Measurements from ENCODE around the gene KRT7. TPM values are rescaled to one million over a fixed set of nuclear protein-coding genes. Genes with fewer than 3 reads are reported as not detected.
A peak's percentile ranks its signal among the peaks of the same experiment; 100 is the strongest.

Gene KRT7
- total RNA-seq, 2 donors from 2014 or later, result 24.1 to 105 TPM

- TF ChIP-seq, protein P1, sequence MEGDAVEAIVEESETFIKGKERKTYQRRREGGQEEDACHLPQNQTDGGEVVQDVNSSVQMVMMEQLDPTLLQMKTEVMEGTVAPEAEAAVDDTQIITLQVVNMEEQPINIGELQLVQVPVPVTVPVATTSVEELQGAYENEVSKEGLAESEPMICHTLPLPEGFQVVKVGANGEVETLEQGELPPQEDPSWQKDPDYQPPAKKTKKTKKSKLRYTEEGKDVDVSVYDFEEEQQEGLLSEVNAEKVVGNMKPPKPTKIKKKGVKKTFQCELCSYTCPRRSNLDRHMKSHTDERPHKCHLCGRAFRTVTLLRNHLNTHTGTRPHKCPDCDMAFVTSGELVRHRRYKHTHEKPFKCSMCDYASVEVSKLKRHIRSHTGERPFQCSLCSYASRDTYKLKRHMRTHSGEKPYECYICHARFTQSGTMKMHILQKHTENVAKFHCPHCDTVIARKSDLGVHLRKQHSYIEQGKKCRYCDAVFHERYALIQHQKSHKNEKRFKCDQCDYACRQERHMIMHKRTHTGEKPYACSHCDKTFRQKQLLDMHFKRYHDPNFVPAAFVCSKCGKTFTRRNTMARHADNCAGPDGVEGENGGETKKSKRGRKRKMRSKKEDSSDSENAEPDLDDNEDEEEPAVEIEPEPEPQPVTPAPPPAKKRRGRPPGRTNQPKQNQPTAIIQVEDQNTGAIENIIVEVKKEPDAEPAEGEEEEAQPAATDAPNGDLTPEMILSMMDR (IDR thresholded peaks at IDR 0.05), result peak; percentile 10
- Histone ChIP-seq H3K27ac (no peak overlapping the region), H3K4me3 (peak overlapping the region; percentile 62), H3K36me3 (no peaks in the 10 kb centered on the region), H3K4me1 (ENCODE audit: control insufficient read depth in 1 of 2, low read depth in 2 of 2) (peaks cover 4 to 8% of the 10 kb centered on the region in 2 donors), H3K27me3 (replicated peaks; ENCODE audit: insufficient read depth) (no peaks in the 10 kb centered on the region), H3K9me3 (no peaks in the 10 kb centered on the region)
- DNase-seq (ENCODE audit: low spot score) (no peak), ATAC-seq (ENCODE audit: insufficient number of reproducible peaks, low FRiP score, low read depth) (no peak)
These were observed 25.4 kb downstream of the KRT7 start for GRCh38 chr12:52258335-52258901.

DNA sequence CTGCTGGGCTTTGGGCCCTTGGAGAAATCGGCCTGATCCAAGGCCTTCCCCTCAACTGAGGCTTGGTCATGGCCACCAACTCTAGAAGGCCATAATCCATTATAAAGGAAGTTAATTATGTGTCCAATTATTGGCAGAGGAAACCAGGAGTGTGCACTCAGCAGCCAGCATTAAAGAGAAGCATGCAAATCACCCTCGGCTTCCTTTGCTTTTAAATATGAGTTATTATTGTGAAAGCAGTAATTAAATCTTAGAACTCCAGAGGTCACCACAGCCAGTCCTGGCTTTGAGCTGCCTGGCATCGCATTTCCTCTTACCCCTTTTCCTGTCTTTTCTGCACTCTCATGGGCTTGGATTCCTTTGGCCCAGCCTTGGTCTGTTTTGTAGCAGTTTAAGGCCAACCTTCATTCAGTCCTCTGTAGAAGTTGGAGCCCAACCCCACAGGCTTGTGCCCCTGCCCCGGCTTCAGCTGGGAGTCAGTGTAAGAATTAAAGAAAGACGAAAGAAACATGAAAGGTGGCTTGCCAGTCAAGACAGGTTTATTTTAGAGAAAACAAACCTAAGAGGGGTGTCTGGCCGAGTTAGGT, 26.7 kb downstream of the KRT7 start:
- DNase-seq (ENCODE audit: low spot score) (no peak), ATAC-seq (ENCODE audit: insufficient number of reproducible peaks, low FRiP score, low read depth) (no peak)
- Histone ChIP-seq H3K4me1 (ENCODE audit: control insufficient read depth in 1 of 2, low read depth in 2 of 2) (peaks cover 4 to 8% of the 10 kb centered on the region in 2 donors), H3K9me3 (no peaks in the 10 kb centered on the region), H3K27ac (peak overlapping the region; percentile 9 to 56), H3K36me3 (no peaks in the 10 kb centered on the region), H3K4me3 (no peak overlapping the region), H3K27me3 (replicated peaks; ENCODE audit: insufficient read depth) (no peaks in the 10 kb centered on the region)
- TF ChIP-seq, protein P1 (IDR thresholded peaks at IDR 0.05), result no peak

DNA sequence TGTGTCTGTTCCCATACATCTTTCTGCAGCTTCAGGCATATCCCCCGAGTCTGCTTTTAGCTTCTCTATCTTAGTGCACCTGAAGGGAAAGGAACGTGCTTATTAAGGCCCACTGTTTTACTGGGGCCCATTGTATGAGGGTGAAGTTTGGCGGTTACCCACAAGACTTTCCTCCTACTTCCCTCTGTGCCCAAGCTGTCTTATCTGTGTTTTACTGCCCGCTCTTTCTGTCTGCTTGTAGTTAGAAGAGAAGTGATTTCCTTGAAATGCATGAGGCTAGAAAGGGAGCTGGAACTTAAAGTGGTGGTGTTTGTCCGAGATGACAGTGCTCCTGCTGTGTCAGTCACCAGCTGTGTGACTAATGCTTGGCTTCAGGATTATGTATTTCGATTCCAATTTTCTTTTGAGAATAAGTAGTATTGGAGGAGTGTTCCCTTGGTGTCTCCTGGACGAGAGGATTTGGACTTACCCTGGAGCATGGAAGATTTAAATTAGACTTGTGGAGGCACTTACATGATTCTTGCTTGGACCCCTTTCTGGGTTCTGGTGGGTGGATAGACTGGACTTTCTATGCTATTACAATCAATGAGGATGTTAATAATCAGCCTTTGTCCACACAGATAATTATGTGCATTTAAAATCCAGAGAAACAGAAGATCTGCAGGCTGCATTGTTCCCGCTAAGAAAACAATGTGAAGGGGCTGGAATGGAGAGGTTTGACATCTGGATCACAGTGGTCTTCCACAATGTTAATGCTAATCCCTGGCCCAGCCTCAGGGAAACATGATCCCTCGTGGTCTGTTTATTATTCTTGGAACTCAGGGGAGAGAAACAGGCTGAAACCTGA, 27.5 kb downstream of the KRT7 start:
- ATAC-seq (ENCODE audit: insufficient number of reproducible peaks, low FRiP score, low read depth) (no peak), DNase-seq (ENCODE audit: low spot score) (no peak)
- H3K27me3 ChIP-seq (replicated peaks; ENCODE audit: insufficient read depth), result no peaks in the 10 kb centered on the region
- no peaks in the 10 kb centered on the region for H3K9me3 ChIP-seq
- no peak overlapping the region for H3K4me3 ChIP-seq
- H3K36me3 ChIP-seq, result no peaks in the 10 kb centered on the region
- TF ChIP-seq, protein P1 (IDR thresholded peaks at IDR 0.05), result no peak
- peak overlapping the region in 1 of 2 donors; percentile 56 for H3K27ac ChIP-seq
- peaks cover 4 to 8% of the 10 kb centered on the region in 2 donors for H3K4me1 ChIP-seq (ENCODE audit: control insufficient read depth in 1 of 2, low read depth in 2 of 2)

GRCh38 chr12:52261208-52261484, 28.1 kb downstream of the KRT7 start:
- Histone ChIP-seq H3K27me3 (replicated peaks; ENCODE audit: insufficient read depth) (no peaks in the 10 kb centered on the region), H3K36me3 (no peaks in the 10 kb centered on the region), H3K9me3 (no peaks in the 10 kb centered on the region), H3K4me1 (ENCODE audit: control insufficient read depth in 1 of 2, low read depth in 2 of 2) (peaks cover 4 to 8% of the 10 kb centered on the region in 2 donors), H3K27ac (no peak overlapping the region), H3K4me3 (no peak overlapping the region)
- DNase-seq (ENCODE audit: low spot score) (no peak), ATAC-seq (ENCODE audit: insufficient number of reproducible peaks, low FRiP score, low read depth) (no peak)
- TF ChIP-seq, protein P1 (IDR thresholded peaks at IDR 0.05), result no peak

DNA sequence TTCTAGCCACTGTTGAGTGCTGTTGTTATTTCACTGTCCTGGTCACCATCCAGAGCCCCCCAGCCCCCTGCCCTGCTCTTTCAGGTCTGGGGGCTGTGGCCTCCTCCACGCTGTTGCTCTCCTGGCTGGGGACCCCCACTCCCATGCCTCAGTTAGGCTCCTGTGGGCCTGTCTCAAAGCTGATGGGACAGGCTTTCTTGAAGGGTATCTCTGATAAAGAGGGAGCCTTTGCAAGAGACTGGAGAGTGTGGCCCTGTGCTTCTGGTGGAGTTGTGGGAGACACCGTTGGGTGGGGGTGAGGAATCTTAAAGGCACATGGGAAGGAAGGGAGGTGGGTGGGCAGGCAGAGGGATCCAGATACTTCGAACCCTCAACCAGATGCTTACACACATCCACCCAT, 29.2 kb downstream of the KRT7 start:
- no peaks in the 10 kb centered on the region for H3K27me3 ChIP-seq (replicated peaks; ENCODE audit: insufficient read depth)
- H3K9me3 ChIP-seq, result no peaks in the 10 kb centered on the region
- H3K4me3 ChIP-seq, result no peak overlapping the region
- TF ChIP-seq, protein P1 (IDR thresholded peaks at IDR 0.05), result no peak
- DNase-seq (ENCODE audit: low spot score) (no peak), ATAC-seq (ENCODE audit: insufficient number of reproducible peaks, low FRiP score, low read depth) (no peak)
- H3K27ac ChIP-seq, result no peak overlapping the region
- peaks cover 4 to 8% of the 10 kb centered on the region in 2 donors for H3K4me1 ChIP-seq (ENCODE audit: control insufficient read depth in 1 of 2, low read depth in 2 of 2)
- no peaks in the 10 kb centered on the region for H3K36me3 ChIP-seq

Measured in thoracic aorta (tissue), 2 donors.